Uterus (tissue), 4 donors: ENCODE measurements around the gene HDGFL2. TPM values are rescaled to one million over a fixed set of nuclear protein-coding genes. Genes with fewer than 3 reads are reported as not detected.

Experiments used
- DNase-seq, 2 donors: peaks; one replicate each; pipeline ENCODE4 v3.0.0-alpha.2; 2019 to 2020
- H3K27ac ChIP-seq, 2 donors: fragments of 200-600 bp; sonication (generic); 1 replicate in 1 of 2; 2 replicates in 1 of 2; pipeline ENCODE4 v1.5.1; 2016 to 2018
- H3K27me3 ChIP-seq, 2 donors: fragments of 200-600 bp; sonication (generic); one replicate each; pipeline ENCODE4 v1.5.1; 2018 to 2019; ENCODE audit warnings: control low read depth in 1 of 2
- H3K36me3 ChIP-seq, 2 donors: fragments of 200-600 bp; sonication (generic); one replicate each; pipeline ENCODE4 v1.5.1; 2019; ENCODE audit warnings: control low read depth in 1 of 2
- H3K4me1 ChIP-seq, 2 donors: fragments of 200-600 bp; sonication (generic); one replicate each; pipeline ENCODE4 v1.5.1; 2018 to 2019; ENCODE audit warnings: control low read depth in 1 of 2
- H3K4me3 ChIP-seq, 2 donors: fragments of 200-600 bp; sonication (generic); 1 replicate in 1 of 2; 2 replicates in 1 of 2; pipeline ENCODE4 v1.5.1; 2018 to 2019; ENCODE audit warnings: mild to moderate bottlenecking in 1 of 2
- H3K9me3 ChIP-seq, 2 donors: fragments of 200-600 bp; sonication (generic); one replicate each; pipeline ENCODE4 v1.5.1; 2019; ENCODE audit warnings: control low read depth in 1 of 2
- CTCF ChIP-seq, 4 experiments: fragments of 200-600 bp in 2 of 4; fragments of 450-650 bp in 2 of 4; sonication (generic) in 2 of 4; IDR thresholded peaks; one replicate each; pipeline ENCODE4 v1.5.1; 2016 to 2019; ENCODE audit warnings: antibody characterized with exemption in 4 of 4, mild to moderate bottlenecking in 2 of 4, moderate library complexity in 1 of 4
- POLR2A ChIP-seq, 2 donors: fragments of 450-650 bp; IDR thresholded peaks; one replicate each; pipeline ENCODE4 v1.6.1; 2016; ENCODE audit warnings: antibody characterized with exemption in 2 of 2, mild to moderate bottlenecking in 1 of 2, moderate library complexity in 1 of 2
- intact Hi-C: fragments of 100-400 bp; cut with DNase I; formaldehyde crosslinking; loops from one replicate; pipeline ENCODE4 v1.15.1; 2023; ENCODE audit warnings: low total_unique reads
- total RNA-seq, 4 donors: library from RNA; depleted of rRNA in 3 of 4; stranded (reverse); fragments of >200 nt in 3 of 4; gene quantifications; one replicate each; pipeline versions ENCODE4 v1.1.0 to v1.2.4, GENCODE V29; 2014 to 2023
- donor health status: DM: yes; HTN: yes; CAD: no.

The HDGFL2 gene
- total RNA-seq, 4 donors from 2014 or later, result 8.5 to 65.8 (median 34.8) TPM

GRCh38 chr19:4491446-4491845, 19.3 kb downstream of the HDGFL2 start:
- TF ChIP-seq CTCF (IDR thresholded peaks at IDR 0.05) (no peak), POLR2A (IDR thresholded peaks at IDR 0.05) (no peak)
- no peak overlapping the region for H3K27ac ChIP-seq
- H3K27me3 ChIP-seq, result no peaks in the 10 kb centered on the region
- intact Hi-C loops, result no loop called here
- H3K36me3 ChIP-seq, result no peaks in the 10 kb centered on the region
- H3K9me3 ChIP-seq, result no peaks in the 10 kb centered on the region
- DNase-seq, result no peak
- no peaks in the 10 kb centered on the region for H3K4me1 ChIP-seq
- H3K4me3 ChIP-seq, result no peak overlapping the region

- Histone ChIP-seq H3K9me3 (no peaks in the 10 kb centered on the region), H3K4me3 (no peak overlapping the region), H3K27ac (no peak overlapping the region), H3K4me1 (no peaks in the 10 kb centered on the region), H3K36me3 (no peaks in the 10 kb centered on the region), H3K27me3 (no peaks in the 10 kb centered on the region)
- DNase-seq, result no peak
- intact Hi-C loops, result no loop called here
- TF ChIP-seq CTCF (IDR thresholded peaks at IDR 0.05) (no peak), POLR2A (IDR thresholded peaks at IDR 0.05) (no peak)
Measured at GRCh38 chr19:4492337-4493103, 20.4 kb downstream of the HDGFL2 start.

- H3K27ac ChIP-seq, result no peak overlapping the region
- no peak for DNase-seq
- H3K4me3 ChIP-seq, result no peak overlapping the region
- no peaks in the 10 kb centered on the region for H3K27me3 ChIP-seq
- intact Hi-C loops, result no loop called here
- no peaks in the 10 kb centered on the region for H3K36me3 ChIP-seq
- no peaks in the 10 kb centered on the region for H3K4me1 ChIP-seq
- no peaks in the 10 kb centered on the region for H3K9me3 ChIP-seq
- TF ChIP-seq POLR2A (IDR thresholded peaks at IDR 0.05), result no peak
- TF ChIP-seq CTCF (IDR thresholded peaks at IDR 0.05), result no peak
Measured at GRCh38 chr19:4493104-4493928, 21.2 kb downstream of the HDGFL2 start.

GRCh38 chr19:4493929-4494690, 22.0 kb downstream of the HDGFL2 start:
- intact Hi-C loops, result no loop called here

More at GRCh38 chr19:4493929-4494690, 22.0 kb downstream of the HDGFL2 start:
- Histone ChIP-seq H3K27me3 (no peaks in the 10 kb centered on the region), H3K9me3 (no peaks in the 10 kb centered on the region), H3K36me3 (no peaks in the 10 kb centered on the region), H3K4me3 (no peak overlapping the region), H3K4me1 (no peaks in the 10 kb centered on the region), H3K27ac (no peak overlapping the region)
- no peak for DNase-seq
- TF ChIP-seq CTCF (IDR thresholded peaks at IDR 0.05) (no peak), POLR2A (IDR thresholded peaks at IDR 0.05) (no peak)
